T-helper 22 cell (primary cell): ENCODE results near the gene BRI3.
"Not testable (repeated sequence)": the region's sequence is repeated elsewhere in the genome, so short reads cannot be mapped to it uniquely, and the experiment has no call there.

Experiments
- DNase-seq: peaks from one replicate; pipeline ENCODE4 v3.0.0-alpha.2; 2020; ENCODE audit warnings: low read depth

BRI3 gene

DNA sequence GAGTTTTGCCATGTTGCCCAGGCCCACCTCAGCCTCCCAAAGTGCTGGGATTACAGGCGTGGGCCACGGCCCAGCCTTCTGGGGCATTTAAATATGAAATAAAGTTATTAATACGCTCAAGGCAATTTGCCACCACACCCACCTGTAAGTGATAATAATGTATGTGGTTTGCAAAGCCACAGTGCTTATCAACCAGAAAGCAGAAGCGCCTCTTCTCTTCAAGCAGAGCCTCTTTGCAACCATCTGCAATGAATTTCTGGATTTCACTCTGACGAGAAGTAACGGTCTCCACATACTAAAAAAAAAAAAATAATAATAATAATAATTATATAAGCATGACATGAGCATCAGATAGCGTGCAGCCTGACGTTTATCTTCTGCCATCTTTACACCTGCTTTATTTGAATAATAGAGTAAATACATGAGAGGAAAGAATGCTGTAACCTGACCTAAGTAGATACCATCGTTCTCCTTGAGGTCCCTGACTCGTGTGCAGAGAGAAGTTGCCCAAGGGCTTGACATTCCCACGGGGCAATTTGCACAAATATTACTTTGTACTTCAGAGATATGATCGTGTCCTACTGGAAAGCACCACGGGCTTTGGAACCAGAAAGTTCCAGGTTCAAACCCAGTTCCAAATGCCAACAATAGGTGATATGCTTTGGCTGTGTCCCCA lies 34.0 kb downstream of the BRI3 start:
- DNase-seq, result no peak

- not testable (repeated sequence) for DNase-seq
These were observed 34.6 kb downstream of the BRI3 start for GRCh38 chr7:98315994-98316527.

DNA sequence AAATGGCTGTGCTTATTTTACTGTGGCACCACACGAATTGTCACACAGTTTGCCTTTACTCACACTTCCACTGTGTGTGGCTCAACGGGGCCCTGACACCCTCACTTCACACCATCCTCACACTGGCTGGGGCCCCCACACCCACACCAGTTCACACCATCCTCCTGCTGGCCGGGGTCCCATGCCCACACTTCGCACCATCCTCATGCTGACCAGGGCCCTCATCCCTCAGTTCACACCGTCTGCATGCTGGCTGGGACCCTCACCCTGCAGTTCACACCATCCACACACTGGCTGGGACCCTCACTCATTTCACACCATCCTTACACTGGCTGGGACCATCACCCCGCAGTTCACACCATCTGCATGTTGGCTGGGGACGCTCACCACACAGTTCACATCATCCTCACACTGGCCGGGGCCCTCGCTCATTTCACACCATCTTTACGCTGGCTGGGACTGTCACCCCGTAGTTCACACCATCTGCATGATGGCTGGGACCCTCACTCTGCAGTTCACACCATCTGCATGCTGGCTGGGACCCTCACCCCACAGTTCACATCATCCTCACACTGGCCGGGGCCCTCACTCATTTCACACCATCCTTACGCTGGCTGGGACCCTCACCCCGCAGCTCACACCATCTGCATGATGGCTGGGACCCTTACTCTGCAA lies 36.0 kb downstream of the BRI3 start:
- no peak for DNase-seq

DNA sequence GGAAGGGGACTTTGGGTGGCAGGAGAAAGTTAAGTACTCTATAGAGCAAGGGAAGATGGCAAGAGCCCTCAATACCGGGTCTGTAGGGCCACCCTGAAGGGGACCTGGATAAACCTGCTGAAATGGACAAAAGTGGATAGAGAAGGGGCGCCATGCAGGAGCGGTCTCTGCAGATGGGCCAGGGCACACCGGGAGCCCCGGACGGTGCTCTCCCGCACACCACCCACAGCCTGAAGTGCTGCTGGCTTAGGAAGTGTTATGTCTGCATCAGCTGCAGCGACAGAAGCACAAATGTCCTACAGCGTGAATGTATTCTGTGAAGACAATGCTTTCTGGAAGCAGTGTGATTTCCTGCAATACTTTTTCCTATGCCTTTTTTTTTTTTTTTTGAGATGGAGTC lies 37.7 kb downstream of the BRI3 start:
- no peak for DNase-seq

- no peak for DNase-seq
These were observed 39.8 kb downstream of the BRI3 start for GRCh38 chr7:98321301-98321700.

GRCh38 chr7:98322331-98323270 lies 41.1 kb downstream of the BRI3 start:
- DNase-seq, result no peak

DNA sequence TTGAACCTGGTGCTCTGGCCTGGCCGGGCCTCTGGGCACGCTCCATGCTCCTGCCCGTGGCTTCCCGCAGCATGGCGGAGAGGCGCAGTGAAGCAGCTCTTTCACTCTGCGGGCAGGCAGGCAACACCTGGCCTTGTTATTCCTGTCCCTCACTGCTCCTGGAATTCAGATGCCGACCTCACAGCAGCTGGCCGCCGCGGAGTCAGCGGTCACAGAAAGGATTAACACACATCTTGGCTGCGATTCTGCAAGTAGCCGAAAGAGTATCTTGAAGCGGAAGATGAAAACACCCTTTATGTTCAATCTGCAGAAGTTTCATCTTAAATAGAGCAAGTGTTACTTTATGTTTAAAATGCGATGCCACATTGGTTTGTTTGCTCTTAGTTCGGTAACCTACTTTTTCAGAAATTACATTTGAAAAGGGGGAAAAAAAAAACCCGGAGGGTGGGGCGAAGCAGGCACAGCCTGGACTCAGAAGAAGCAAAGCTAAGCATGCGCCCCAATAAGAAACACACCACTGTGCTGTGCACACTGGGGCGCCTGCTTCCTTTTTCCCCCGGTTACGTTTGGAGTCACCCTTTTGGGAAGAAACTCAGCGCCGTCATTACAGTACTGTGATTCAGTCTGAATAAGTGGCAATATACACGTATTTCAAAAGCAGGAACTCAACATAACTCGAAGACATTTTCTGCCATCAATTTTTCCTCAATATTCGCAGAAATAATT lies 42.3 kb downstream of the BRI3 start:
- DNase-seq, result no peak

- no peak for DNase-seq
These were observed 43.3 kb downstream of the BRI3 start for GRCh38 chr7:98324782-98325181.

DNA sequence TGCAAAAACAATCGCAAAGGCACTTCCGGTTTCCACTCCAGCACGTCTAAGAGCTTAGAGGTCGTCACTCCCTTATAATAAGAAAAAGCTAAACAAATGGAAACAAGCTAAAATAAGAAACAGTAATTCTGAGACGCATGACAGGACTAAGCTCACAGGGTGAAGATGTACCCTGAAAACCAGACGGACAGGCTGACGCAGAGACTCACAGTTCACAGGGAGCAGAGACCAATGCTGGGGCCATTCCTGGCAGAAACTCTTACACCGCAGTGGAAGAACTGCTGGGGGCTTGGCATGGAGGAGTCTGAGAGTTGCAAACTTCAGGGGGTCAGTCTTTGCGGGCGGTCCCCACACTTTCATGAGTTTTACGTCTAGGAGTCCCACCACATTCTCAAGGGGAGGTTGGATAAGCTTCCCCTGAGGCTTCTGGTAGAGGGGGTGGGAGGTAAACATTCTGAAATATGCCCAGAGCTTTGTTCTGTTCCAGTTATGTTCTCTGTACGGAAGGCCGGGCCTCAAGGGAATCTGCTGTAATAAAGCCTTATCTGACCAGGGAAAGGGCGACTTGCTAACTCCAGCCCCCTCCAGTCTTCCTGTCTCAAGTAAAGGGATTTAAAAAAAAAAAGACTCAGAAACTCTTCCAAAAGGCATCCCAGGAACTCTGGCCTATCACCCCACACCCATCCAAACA lies 47.8 kb downstream of the BRI3 start:
- no peak for DNase-seq

DNA sequence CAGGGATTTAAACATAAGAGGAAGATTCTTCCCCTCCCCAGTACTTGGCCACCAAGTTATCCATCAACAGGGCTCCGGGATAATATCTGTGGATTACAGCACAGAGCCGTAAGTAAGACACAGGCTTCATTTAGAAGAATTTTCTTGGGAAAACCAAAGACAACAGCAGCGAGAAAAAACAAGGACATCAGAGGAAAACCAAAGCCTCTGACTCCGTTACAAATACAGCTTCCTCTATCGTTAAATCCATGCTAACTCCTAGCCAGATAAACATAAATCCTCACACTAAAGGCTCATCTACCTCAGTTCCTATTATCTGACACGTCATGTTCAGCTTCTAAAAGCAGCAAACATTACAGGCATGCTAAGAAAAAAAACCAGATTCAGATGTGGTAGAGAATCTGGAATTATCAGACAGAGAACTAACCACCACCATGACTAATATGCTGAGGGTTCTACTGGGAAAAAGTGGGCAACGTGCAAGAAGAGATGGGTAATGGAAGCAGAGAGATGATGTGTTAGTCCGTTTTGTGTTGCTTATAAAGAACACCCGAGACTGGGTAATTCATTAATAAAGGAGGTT lies 48.4 kb downstream of the BRI3 start:
- DNase-seq, result no peak

DNA sequence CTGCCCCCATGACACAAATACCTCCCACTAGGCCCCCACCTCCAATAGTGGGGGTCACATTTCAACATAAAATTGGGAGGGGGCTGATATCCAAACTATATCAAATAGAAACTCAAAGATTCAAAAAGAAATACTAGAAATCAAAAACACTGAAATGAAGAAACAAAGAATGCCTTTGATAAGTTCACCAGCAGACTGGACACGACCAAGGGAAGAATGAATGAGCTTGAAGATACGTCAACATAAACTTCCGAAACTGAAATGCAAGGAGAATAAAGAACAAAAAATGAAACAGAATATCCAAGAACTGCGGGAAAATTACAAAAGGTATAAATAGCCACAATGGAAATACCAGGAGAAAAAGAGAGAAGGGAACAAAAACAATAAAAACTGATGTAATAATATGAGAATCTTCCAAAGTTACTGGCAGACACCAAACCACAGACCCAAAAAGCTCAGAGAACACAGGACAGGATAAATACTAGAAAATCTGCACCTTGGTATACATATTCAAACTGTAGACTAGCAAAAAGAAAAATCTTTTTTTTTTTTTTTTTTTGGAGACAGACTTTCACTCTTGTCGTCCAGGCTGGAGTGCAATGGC lies 49.5 kb downstream of the BRI3 start:
- DNase-seq, result no peak

DNA sequence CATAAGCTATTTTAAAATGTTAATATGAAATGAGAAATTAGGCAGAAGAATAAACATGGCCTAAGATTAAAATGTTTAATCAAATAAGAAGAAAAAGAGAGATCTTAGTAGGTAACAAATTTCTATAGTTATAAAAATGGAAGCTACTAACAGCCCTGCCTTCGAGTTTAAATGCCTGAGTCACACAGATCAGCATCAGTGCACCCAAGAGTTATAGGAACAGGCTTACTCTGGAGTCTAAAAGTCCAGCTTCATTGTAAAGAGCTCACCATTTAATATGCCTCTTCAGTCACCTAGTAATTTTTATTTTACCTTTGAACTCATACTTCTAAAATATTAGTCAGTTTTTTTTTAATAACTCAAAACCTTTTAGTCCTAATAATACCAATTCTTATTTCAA lies 52.6 kb downstream of the BRI3 start:
- no peak for DNase-seq

DNA sequence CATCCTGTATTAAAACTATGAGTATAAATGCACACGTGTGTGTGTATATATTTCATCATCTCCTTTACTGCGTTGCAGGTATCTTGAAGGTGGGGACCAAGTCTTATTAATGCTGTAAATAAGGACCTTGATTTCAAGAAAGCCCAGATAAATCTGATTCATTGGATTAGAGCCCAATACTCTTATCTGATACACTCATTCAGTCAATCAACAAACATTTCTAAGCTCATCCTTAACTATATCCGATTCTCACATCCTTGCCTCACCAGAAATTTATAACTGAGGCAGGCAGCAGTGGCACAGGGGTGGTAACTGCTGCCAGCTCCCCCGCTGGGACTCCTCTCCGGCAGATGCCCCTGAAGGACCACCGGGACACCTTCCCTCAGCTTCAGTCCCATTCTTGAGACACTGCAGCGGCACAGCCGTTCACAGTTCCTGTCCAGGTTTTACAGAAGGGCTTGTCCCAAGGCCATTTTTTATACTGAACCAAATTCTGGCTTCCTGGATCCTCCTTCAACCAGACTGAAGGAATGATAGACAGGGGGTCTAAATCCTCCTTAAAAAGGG lies 54.0 kb downstream of the BRI3 start:
- no peak for DNase-seq

DNA sequence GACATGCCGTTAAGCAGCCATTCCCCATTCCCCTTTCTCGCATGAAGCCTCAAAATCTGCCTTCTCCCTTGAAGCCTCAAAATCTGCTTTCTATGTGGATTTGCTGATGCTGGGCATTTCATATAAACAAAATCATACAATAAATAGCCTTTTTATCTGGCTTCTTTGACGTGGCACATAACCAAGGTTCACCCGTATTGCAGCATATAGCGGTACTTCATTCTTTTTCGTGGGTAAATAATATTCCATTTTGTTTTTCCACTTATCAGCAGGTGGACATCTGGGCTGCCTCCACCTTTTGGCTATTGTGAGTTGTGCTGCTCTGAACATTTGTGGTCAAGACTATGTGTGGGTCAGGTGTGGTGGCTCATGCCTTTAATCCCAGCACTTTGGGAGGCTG lies 57.0 kb downstream of the BRI3 start:
- no peak for DNase-seq

- DNase-seq, result no peak
These were observed 57.6 kb downstream of the BRI3 start for GRCh38 chr7:98339043-98339442.

DNA sequence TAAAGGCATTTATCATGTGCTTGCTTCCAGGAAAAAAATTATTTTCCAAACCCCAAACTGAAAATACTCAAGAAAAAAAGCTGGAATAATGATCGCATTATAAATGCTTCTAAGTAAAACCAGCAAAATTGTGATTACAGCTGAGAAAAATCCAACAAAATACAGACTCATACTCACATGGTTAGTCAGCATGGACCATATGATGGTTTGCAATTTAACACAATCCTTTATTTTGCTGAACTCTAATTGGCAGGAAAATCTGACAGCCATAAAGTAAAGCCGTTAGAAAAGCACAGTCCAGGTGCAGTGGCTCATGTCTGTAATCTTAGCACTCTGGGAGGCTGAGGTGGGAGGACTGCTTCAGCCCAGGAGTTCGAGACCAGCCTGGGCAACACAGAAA lies 59.6 kb downstream of the BRI3 start:
- DNase-seq, result no peak
